GM21447 (cell line): ENCODE results near the gene PRDM5.

Source experiments
- ATAC-seq: cut with Tn5 transposase; IDR thresholded peaks from one replicate; pipeline ENCODE4 v1.9.1; 2021; ENCODE audit not compliant: unreplicated experiment

Gene PRDM5

GRCh38 chr4:120858776-120859175 is 63.8 kb downstream of the PRDM5 start:
- ATAC-seq, result no peak

DNA sequence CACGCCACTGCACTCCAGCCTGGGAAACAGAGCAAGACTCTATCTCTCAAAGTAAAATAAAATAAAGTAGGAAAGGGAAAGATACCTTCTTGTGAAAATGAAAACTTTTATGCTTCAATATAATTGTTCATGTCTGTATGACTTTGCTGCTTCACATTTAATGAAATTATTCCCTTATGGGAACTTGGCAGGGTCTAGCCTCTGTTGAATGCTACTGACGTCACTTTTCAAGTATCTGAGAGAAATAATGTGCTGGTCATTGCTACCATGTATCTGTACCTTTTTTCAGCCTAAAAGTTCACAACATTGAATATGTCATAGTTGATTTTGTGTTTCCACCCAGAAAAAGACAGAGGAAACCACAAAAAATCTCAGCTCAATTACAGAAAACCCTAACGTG is 65.2 kb downstream of the PRDM5 start:
- ATAC-seq, result no peak

DNA sequence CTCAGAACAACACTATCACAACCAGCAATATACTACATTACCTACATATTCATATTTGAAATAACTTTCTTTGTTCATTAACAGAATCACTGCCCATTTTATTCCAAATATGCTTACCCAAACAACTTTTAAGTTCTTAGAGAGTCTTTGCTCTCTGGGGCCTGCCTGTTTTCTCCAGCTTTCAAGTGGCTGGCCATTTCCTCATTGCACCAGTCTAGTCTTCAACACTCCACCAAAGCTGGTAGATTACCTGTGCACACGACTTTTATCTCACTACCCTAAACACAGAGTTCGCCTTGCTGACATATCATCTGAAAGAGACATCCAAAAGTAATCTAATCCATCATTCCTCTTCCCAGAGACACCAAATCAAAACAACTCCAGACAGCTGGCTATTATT is 66.2 kb downstream of the PRDM5 start:
- ATAC-seq, result no peak

DNA sequence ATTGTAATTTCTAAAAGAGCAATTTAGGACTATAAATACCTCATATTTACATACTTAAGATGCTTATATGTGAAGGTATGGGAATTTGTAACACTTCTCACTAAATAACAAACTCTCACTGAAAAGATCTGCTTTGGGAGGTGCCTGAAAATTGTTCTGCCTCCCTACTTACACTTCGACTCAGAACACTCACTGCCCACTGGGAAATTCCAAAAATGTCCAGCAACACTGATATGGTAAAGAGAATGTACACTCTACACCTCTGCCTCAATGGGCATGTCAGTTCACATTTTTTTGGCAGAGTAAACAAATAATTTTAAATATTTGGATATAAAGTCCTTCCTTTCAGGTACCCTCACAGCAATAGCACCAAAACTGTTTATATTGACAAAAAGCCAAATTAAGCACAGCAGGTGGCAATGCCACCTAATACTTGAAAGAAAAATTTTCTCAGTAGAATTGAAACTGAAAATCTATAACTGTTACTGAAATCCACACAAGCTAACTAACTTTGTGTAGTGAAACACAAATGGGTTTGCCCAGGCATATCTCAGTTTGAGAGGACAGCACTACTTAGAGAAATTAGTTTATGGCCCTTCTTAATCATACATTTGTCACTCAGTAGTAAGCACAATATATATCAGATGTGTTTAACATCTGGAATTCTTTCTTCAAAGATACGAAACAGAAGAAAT is 67.1 kb downstream of the PRDM5 start:
- ATAC-seq, result peak; percentile 93

- ATAC-seq, result no peak
These were observed 69.2 kb downstream of the PRDM5 start for GRCh38 chr4:120853161-120853935.

GRCh38 chr4:120850018-120850599 is 72.4 kb downstream of the PRDM5 start:
- ATAC-seq, result no peak

- no peak for ATAC-seq
These were observed 75.4 kb downstream of the PRDM5 start for GRCh38 chr4:120847019-120847582.

GRCh38 chr4:120844528-120844921 is 78.0 kb downstream of the PRDM5 start:
- ATAC-seq, result peak; percentile 86

DNA sequence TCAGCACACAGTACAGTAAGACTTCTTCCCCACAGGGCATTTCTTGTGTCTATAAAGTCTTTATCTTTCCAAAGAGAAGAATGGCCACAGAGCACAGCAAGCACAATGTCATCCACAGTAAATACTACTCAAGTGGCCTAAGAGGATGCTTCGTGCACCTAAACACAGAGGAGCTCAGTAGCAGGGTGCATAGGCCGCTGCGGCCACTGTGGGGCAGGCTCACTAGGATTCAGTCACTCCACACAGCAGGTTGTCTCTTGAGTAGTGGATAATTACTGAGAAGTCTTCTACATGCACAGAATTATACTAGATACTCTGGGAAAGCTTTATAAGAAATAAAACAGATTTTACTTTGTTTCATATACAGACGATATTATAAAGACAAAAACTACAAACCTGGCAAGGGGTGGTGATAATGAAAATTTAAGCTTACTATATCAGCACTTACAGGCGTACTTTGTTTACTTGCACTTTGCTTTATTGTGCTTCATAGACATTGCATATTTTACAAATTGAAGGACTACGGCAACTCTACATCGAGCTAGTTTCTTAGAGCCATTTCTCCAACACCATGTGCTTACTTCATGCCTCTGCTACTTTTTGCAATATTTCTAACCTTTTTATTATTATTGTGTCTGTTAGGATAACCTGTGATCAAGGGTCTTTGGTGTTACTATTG is 78.5 kb downstream of the PRDM5 start:
- no peak for ATAC-seq

DNA sequence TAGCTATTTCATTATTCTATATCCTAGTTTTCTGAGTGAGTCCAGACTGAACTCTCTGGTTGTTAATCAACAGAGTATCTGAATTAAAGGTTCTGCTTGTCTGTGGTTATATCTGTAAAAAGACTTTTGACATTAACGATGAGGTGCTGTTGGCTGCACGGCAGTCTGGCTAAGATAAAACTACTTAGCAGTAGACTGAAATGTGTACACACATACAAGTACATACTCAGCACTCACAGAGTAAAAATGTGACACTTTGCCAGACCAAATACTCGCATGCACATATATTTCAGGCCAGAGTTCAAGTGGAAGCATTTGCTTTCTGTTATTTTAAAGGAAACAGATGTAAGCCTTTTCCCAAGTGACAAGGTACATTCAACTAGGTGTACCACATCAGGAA is 80.5 kb downstream of the PRDM5 start:
- ATAC-seq, result no peak

GRCh38 chr4:120841580-120841979 is 80.9 kb downstream of the PRDM5 start:
- no peak for ATAC-seq

GRCh38 chr4:120839974-120840751 is 82.4 kb downstream of the PRDM5 start:
- ATAC-seq, result no peak

DNA sequence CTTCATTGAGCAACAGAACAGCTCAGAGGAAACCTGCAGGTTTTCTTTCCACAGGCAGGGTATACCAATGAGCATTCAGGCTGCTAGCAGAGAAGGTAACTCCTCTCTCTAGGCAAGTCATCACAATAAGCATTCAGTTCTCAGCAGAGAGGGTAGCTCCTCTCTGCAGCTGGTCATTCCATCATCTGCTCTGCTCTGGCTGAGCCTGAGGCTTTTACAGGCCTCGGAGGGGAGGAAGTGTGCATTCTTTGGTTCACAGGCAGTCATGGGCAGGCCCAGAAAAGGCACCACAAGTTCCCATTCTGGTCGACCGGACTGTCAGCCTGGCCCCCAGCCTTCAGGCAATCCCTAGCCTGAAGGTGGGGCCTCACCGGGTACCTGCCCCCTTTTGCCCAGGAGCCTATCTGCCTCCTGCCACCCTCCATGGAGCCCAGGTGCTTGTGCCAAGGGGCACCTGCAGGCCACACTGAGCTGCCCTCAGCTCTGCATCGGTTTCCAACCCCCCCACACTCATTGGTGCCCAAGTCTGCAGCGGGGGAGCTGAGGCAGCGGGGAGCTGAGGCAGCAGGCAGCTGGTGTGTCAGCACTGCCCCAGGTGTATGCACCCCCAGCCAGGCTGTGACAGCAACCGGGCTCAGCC is 83.1 kb downstream of the PRDM5 start:
- no peak for ATAC-seq

GRCh38 chr4:120838784-120839183 is 83.7 kb downstream of the PRDM5 start:
- ATAC-seq, result no peak

GRCh38 chr4:120837656-120838055 is 84.9 kb downstream of the PRDM5 start:
- ATAC-seq, result no peak

DNA sequence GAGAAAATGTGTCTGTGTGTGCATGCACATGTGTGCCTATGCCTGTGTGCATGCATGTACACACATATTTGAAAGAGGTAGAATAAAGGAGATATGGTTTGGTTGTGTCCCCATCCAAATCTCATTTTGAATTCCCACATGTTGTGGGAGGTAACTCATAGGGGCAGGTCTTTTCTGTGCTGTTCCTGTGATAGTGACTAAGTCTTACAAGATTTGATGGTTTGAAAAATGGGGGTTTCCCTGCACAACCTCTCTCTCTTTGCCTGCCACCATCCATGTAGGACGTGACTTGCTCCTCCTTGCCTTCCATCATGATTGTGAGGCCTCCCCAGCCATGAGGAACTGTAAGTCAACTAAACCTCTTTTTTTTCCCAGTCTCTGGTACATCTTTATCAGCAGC is 87.2 kb downstream of the PRDM5 start:
- ATAC-seq, result no peak

DNA sequence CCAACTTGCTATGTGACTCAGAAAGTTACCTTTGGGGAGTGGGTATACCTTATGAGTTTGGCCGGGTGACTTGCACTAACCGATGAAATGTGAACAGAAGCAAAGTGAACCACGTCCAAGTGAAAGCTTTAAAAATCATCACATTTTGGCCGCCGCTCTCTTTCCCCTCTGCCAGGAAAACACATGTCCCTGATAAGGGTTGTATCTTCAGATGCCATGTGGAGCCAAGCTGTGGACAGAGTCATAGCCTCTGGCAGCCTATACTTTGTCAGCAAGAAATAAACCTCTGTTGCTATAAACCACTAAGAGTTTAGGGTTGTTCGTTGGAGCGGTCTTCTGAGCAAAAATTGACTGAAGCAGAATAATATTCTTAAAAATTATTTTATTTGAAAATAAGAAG is 92.3 kb downstream of the PRDM5 start:
- ATAC-seq, result no peak

- no peak for ATAC-seq
These were observed 93.3 kb downstream of the PRDM5 start for GRCh38 chr4:120829113-120829831.

- no peak for ATAC-seq
These were observed 95.7 kb downstream of the PRDM5 start for GRCh38 chr4:120826853-120827252.
